B cell (primary cell): ENCODE data around the gene DHX57.

Source experiments
- CTCF ChIP-seq: fragments of 200-600 bp; IDR thresholded peaks from one replicate; pipeline ENCODE4 v1.8.0; 2022; ENCODE audit warnings: antibody characterized with exemption, mild to moderate bottlenecking
- EZH2 ChIP-seq: IDR thresholded peaks from 2 replicates; pipeline ENCODE4 v1.6.1; 2012; ENCODE audit warnings: borderline replicate concordance, low read depth, mild to moderate bottlenecking, moderate library complexity, low read length; ENCODE audit not compliant: insufficient read depth, poor library complexity, severe bottlenecking

- no peak for TF ChIP-seq CTCF
- no peak for TF ChIP-seq EZH2
Observed at GRCh38 chr2:38793511-38793910, 82.2 kb downstream of the DHX57 start.
